ENCODE data around the gene CTNNBL1.

The CTNNBL1 gene

GRCh38 chr20:37878835-37879599, 185.2 kb downstream of the CTNNBL1 start:
- no peak overlapping the region for H3K4me3 ChIP-seq (replicated peaks in 1 of 2; ENCODE audit: low read depth in 2 of 2, low read length in 2 of 2)
- no peak for DNase-seq (ENCODE audit: low read depth in 2 of 2)
- TF ChIP-seq, protein P1, sequence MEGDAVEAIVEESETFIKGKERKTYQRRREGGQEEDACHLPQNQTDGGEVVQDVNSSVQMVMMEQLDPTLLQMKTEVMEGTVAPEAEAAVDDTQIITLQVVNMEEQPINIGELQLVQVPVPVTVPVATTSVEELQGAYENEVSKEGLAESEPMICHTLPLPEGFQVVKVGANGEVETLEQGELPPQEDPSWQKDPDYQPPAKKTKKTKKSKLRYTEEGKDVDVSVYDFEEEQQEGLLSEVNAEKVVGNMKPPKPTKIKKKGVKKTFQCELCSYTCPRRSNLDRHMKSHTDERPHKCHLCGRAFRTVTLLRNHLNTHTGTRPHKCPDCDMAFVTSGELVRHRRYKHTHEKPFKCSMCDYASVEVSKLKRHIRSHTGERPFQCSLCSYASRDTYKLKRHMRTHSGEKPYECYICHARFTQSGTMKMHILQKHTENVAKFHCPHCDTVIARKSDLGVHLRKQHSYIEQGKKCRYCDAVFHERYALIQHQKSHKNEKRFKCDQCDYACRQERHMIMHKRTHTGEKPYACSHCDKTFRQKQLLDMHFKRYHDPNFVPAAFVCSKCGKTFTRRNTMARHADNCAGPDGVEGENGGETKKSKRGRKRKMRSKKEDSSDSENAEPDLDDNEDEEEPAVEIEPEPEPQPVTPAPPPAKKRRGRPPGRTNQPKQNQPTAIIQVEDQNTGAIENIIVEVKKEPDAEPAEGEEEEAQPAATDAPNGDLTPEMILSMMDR (IDR thresholded peaks at IDR 0.05; ENCODE audit: low read depth, low read length): no peak

- TF ChIP-seq, protein P1 (IDR thresholded peaks at IDR 0.05; ENCODE audit: low read depth, low read length): no peak
- H3K4me3 ChIP-seq (replicated peaks in 1 of 2; ENCODE audit: low read depth in 2 of 2, low read length in 2 of 2): no peak overlapping the region
- DNase-seq (ENCODE audit: low read depth in 2 of 2): no peak
Observed at GRCh38 chr20:37879843-37880242, 186.0 kb downstream of the CTNNBL1 start.

GRCh38 chr20:37880726-37881591, 187.1 kb downstream of the CTNNBL1 start:
- TF ChIP-seq, protein P1 (IDR thresholded peaks at IDR 0.05; ENCODE audit: low read depth, low read length): no peak
- no peak overlapping the region for H3K4me3 ChIP-seq (replicated peaks in 1 of 2; ENCODE audit: low read depth in 2 of 2, low read length in 2 of 2)
- peak; percentile 10 to 49 for DNase-seq (ENCODE audit: low read depth in 2 of 2)

- no peak for DNase-seq (ENCODE audit: low read depth in 2 of 2)
- H3K4me3 ChIP-seq (replicated peaks in 1 of 2; ENCODE audit: low read depth in 2 of 2, low read length in 2 of 2): no peak overlapping the region
- TF ChIP-seq, protein P1 (IDR thresholded peaks at IDR 0.05; ENCODE audit: low read depth, low read length): no peak
Observed at GRCh38 chr20:37881601-37882343, 187.9 kb downstream of the CTNNBL1 start.

GRCh38 chr20:37882961-37883712, 189.3 kb downstream of the CTNNBL1 start:
- no peak overlapping the region for H3K4me3 ChIP-seq (replicated peaks in 1 of 2; ENCODE audit: low read depth in 2 of 2, low read length in 2 of 2)
- DNase-seq (ENCODE audit: low read depth in 2 of 2): no peak
- TF ChIP-seq, protein P1 (IDR thresholded peaks at IDR 0.05; ENCODE audit: low read depth, low read length): no peak

DNA sequence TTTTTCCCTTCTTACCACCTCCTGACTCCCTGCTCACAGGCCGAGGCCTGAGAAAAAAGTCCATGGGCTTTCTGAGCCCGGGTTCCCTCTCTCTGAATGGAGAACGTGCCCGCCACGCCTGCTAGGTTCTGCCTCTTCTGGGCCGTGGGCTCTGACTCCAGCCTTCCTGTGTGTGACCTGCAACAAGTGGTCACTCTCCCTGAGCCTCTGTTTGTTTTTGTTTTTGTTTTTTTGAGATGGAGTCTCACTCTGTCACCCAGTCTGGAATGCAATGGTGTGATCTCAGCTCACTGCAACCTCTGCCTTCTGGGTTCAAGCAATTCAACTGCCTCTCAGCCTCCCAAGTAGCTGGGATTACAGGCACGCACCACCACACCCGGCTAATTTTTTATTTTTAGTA, 191.2 kb downstream of the CTNNBL1 start:
- TF ChIP-seq, protein P1 (IDR thresholded peaks at IDR 0.05; ENCODE audit: low read depth, low read length): no peak
- no peak for DNase-seq (ENCODE audit: low read depth in 2 of 2)
- no peak overlapping the region for H3K4me3 ChIP-seq (replicated peaks in 1 of 2; ENCODE audit: low read depth in 2 of 2, low read length in 2 of 2)

Data from cardiac fibroblast (primary cell).